K562 (cell line): Measurements from ENCODE around the gene SLC9C2. TPM values are rescaled to one million over a fixed set of nuclear protein-coding genes. Genes with fewer than 3 reads are reported as not detected.

Source experiments
- ATAC-seq: fragments of 200-7000 bp; cut with Tn5 transposase; 3 replicates; pipeline ENCODE4 v1.9.1; 2020; ENCODE audit warnings: moderate library complexity
- BruUV-seq: library from RNA; stranded (reverse); fragments of 400-500 nt; replicated peaks from 2 replicates; lab custom pipeline; 2021; lab: Mats Ljungman, UMichigan
- CTCF ChIA-PET: fragments of 300-600 bp; formaldehyde crosslinking; extraction: SDS; loops from one replicate; lab custom pipeline; 2021; ENCODE audit warnings: low intra/inter-chr PET ratio; lab: Yijun Ruan, JAX
- POLR2A ChIA-PET: fragments of 300-600, 350-650 bp; sonication (Branson Sonifier 250); formaldehyde crosslinking; extraction: SDS; loops from one replicate; lab custom pipeline; 2021; ENCODE audit warnings: antibody characterized with exemption, inconsistent platforms; lab: Yijun Ruan, JAX
- DNase-seq, 4 experiments: peaks; one replicate each; pipeline versions ENCODE4 v3.0.0 to v3.0.0-alpha.2; 2011 to 2018; ENCODE audit warnings: low spot score in 3 of 4, mixed read lengths in 3 of 4; ENCODE audit errors: extremely low read depth in 1 of 4
- FAIRE-seq: peaks from 2 replicates; lab custom pipeline; 2011; peaks lifted over from hg19 to GRCh38; lab: Jason Lieb, UNC
- H2AFZ ChIP-seq: 2 replicates; pipeline ENCODE4 v1.6.0; 2011; ENCODE audit warnings: low read depth, low read length, control low read depth, inconsistent platforms
- H3K27ac ChIP-seq: fragments of 200-600 bp; 3 replicates; pipeline ENCODE4 v1.8.0; 2011; ENCODE audit warnings: low read depth, mild to moderate bottlenecking, control low read depth, inconsistent platforms, low read length, moderate library complexity, mixed read lengths; ENCODE audit errors: extremely low read depth
- H3K27me3 ChIP-seq, 2 experiments: fragments of 300-600 bp in 1 of 2; 2 replicates in 1 of 2; 3 replicates in 1 of 2; pipeline versions ENCODE4 v1.6.0 to v1.8.0; 2011; ENCODE audit warnings: inconsistent platforms in 2 of 2, low read length in 2 of 2, mild to moderate bottlenecking in 1 of 2, mixed read lengths in 1 of 2, moderate library complexity in 1 of 2; ENCODE audit not compliant: control insufficient read depth in 2 of 2, insufficient read depth in 2 of 2
- H3K36me3 ChIP-seq: fragments of 300-600 bp; 3 replicates; pipeline ENCODE4 v1.8.0; 2011; ENCODE audit warnings: mild to moderate bottlenecking, low read length, inconsistent platforms; ENCODE audit not compliant: control insufficient read depth, insufficient read depth
- H3K4me1 ChIP-seq, 2 experiments: fragments of 200-600 bp in 1 of 2; replicated peaks in 1 of 2; 2 replicates in 1 of 2; 3 replicates in 1 of 2; pipeline versions ENCODE4 v1.5.1 to v1.8.0; 2011; ENCODE audit warnings: inconsistent platforms in 2 of 2, low read length in 2 of 2, mild to moderate bottlenecking in 1 of 2, mixed read lengths in 1 of 2, moderate library complexity in 1 of 2; ENCODE audit not compliant: control insufficient read depth in 2 of 2, insufficient read depth in 2 of 2
- H3K4me2 ChIP-seq: 2 replicates; pipeline ENCODE4 v1.6.1; 2011; ENCODE audit warnings: low read length, control low read depth, inconsistent platforms, mixed read lengths; ENCODE audit not compliant: insufficient read depth
- H3K4me3 ChIP-seq: fragments of 200-600 bp; sonication (generic), shearing (Covaris generic); 2 replicates; pipeline ENCODE4 v1.5.1; 2016; ENCODE audit warnings: control low read depth, inconsistent platforms
- H3K79me2 ChIP-seq: fragments of 200-600 bp; 3 replicates; pipeline ENCODE4 v1.8.0; 2011; ENCODE audit warnings: low read length, inconsistent platforms; ENCODE audit not compliant: control insufficient read depth, insufficient read depth
- H3K9ac ChIP-seq, 2 experiments: 2 replicates each; pipeline versions ENCODE4 v1.6.0 to v1.6.1; 2011; ENCODE audit warnings: low read depth in 2 of 2, low read length in 2 of 2, control low read depth in 1 of 2, inconsistent platforms in 1 of 2, mild to moderate bottlenecking in 1 of 2, mixed read lengths in 1 of 2; ENCODE audit not compliant: insufficient read depth in 1 of 2
- H3K9me1 ChIP-seq: one replicate; pipeline ENCODE4 v1.6.0; 2011; ENCODE audit warnings: inconsistent platforms, mild to moderate bottlenecking, low read length, moderate library complexity; ENCODE audit not compliant: control insufficient read depth, insufficient read depth
- H3K9me3 ChIP-seq: replicated peaks from 2 replicates; pipeline ENCODE4 v1.5.1; 2011; ENCODE audit warnings: low read depth, low read length, inconsistent platforms; ENCODE audit not compliant: control insufficient read depth, insufficient read depth
- H4K20me1 ChIP-seq: replicated peaks from 2 replicates; pipeline ENCODE4 v1.6.1; 2011; ENCODE audit warnings: low read length, inconsistent platforms, mixed read lengths; ENCODE audit not compliant: control insufficient read depth, insufficient read depth
- ATF3 ChIP-seq, 2 experiments: fragments of 450-650 bp in 1 of 2; sonication (generic) in 1 of 2; formaldehyde crosslinking in 1 of 2; IDR thresholded peaks in 1 of 2; conservative IDR thresholded peaks in 1 of 2; 2 replicates each; pipeline versions ENCODE4 v1.6.1 to v1.8.1; 2016 to 2023; ENCODE audit warnings: mild to moderate bottlenecking in 2 of 2, moderate library complexity in 2 of 2, inconsistent platforms in 1 of 2, missing genetic modification reagents in 1 of 2
- FOSL1 ChIP-seq: fragments of 200-800 bp; sonication (Bioruptor generic); conservative IDR thresholded peaks from 2 replicates; pipeline ENCODE4 v1.6.1; 2016; ENCODE audit warnings: missing genetic modification characterization, missing compliant biosample characterization
- JUND ChIP-seq, 2 experiments: IDR thresholded peaks; 2 replicates in 1 of 2; 3 replicates in 1 of 2; pipeline ENCODE4 v1.6.1; 2011; ENCODE audit warnings: borderline replicate concordance in 2 of 2, low read depth in 2 of 2, low read length in 2 of 2, improper control_type of control experiment in 1 of 2, missing biosample characterization in 1 of 2, missing genetic modification characterization in 1 of 2, missing genetic modification reagents in 1 of 2
- KDM2B ChIP-seq: fragments of 250-450 bp; sonication (Bioruptor Pico); IDR thresholded peaks from 2 replicates; pipeline ENCODE4 v1.8.0; 2021; ENCODE audit warnings: mild to moderate bottlenecking, moderate library complexity
- L3MBTL2 ChIP-seq: fragments of 450-650 bp; IDR thresholded peaks from 2 replicates; pipeline ENCODE4 v1.6.1; 2016; ENCODE audit warnings: mild to moderate bottlenecking, moderate library complexity
- MECOM ChIP-seq: fragments of 250-450 bp; sonication (Bioruptor Pico); IDR thresholded peaks from 2 replicates; pipeline ENCODE4 v1.8.0; 2022; ENCODE audit warnings: inconsistent platforms
- MNT ChIP-seq, 2 experiments: fragments of 450-650 bp; conservative IDR thresholded peaks; 2 replicates each; pipeline ENCODE4 v1.6.1; 2017; ENCODE audit warnings: mild to moderate bottlenecking in 2 of 2, moderate library complexity in 2 of 2
- MXI1 ChIP-seq: IDR thresholded peaks from 2 replicates; pipeline ENCODE4 v1.6.1; 2011; ENCODE audit warnings: low read depth, mild to moderate bottlenecking, improper control_type of control experiment, low read length
- SMARCE1 ChIP-seq: fragments of 450-650 bp; IDR thresholded peaks from 2 replicates; pipeline ENCODE4 v1.7.1; 2016; ENCODE audit warnings: mild to moderate bottlenecking
- SMC3 ChIP-seq: conservative IDR thresholded peaks from 2 replicates; pipeline ENCODE4 v1.6.1; 2011; ENCODE audit warnings: low read depth, low read length, improper control_type of control experiment; ENCODE audit not compliant: insufficient read depth
- SRF ChIP-seq, 2 experiments: fragments of 250-450, 450-650 bp in 1 of 2; sonication (Bioruptor Pico) in 1 of 2; sonication (generic) in 1 of 2; formaldehyde crosslinking; IDR thresholded peaks; 2 replicates each; pipeline versions ENCODE4 v1.5.0 to v1.5.1; 2020 to 2022; ENCODE audit warnings: mild to moderate bottlenecking in 1 of 2, missing genetic modification reagents in 1 of 2
- SRSF3 ChIP-seq: fragments of 200-400 bp; formaldehyde crosslinking; IDR thresholded peaks from 2 replicates; pipeline ENCODE4 v1.6.1; 2016; ENCODE audit warnings: mild to moderate bottlenecking, low read length, moderate library complexity; ENCODE audit not compliant: insufficient read depth
- TEAD4 ChIP-seq, 2 experiments: sonication (generic) in 1 of 2; formaldehyde crosslinking in 1 of 2; IDR thresholded peaks; 2 replicates each; pipeline versions ENCODE4 v1.6.1 to v1.8.0; 2012 to 2022; ENCODE audit warnings: borderline replicate concordance in 1 of 2, inconsistent platforms in 1 of 2, low read length in 1 of 2, mild to moderate bottlenecking in 1 of 2, missing genetic modification reagents in 1 of 2
- TGIF2 ChIP-seq: sonication (generic); formaldehyde crosslinking; IDR thresholded peaks from 2 replicates; pipeline ENCODE4 v1.8.1; 2022; ENCODE audit warnings: mild to moderate bottlenecking, missing genetic modification reagents, moderate library complexity
- THRA ChIP-seq: fragments of 450-650 bp; IDR thresholded peaks from 2 replicates; pipeline ENCODE4 v1.6.1; 2017; ENCODE audit warnings: mild to moderate bottlenecking, moderate library complexity
- ZFX ChIP-seq: sonication (generic); formaldehyde crosslinking; IDR thresholded peaks from 2 replicates; pipeline ENCODE4 v1.8.0; 2022; ENCODE audit warnings: mild to moderate bottlenecking, missing genetic modification reagents, moderate library complexity
- ZNF140 ChIP-seq: fragments of 250-450 bp; sonication (Bioruptor Pico); IDR thresholded peaks from 2 replicates; pipeline ENCODE4 v1.8.0; 2021; ENCODE audit warnings: moderate library complexity, mild to moderate bottlenecking, inconsistent platforms
- ZNF24 ChIP-seq: fragments of 450-650 bp; IDR thresholded peaks from 2 replicates; pipeline ENCODE4 v1.6.1; 2016
- WGBS: fragments of 100-300 bp; shearing (Covaris generic); methylation state at CpG from one replicate; pipeline ENCODE4 v1.1.6; 2016; ENCODE audit warnings: low coverage, mixed read lengths; ENCODE audit not compliant: insufficient coverage; ENCODE audit errors: missing lambda C conversion rate; 5-methylcytosine and 5-hydroxymethylcytosine counted together
- in situ Hi-C: fragments of 300-500 bp; cut with MboI; formaldehyde crosslinking; loops from 4 replicates; pipeline ENCODE4 v1.15.0; 2018; ENCODE audit warnings: inconsistent platforms, mixed read lengths
- intact Hi-C: fragments of 100-400 bp; cut with micrococcal nuclease; formaldehyde crosslinking; loops from 2 replicates; pipeline ENCODE4 v1.14.2; 2022
- polyA plus RNA-seq, 8 experiments: library from polyadenylated mRNA; depleted of rRNA in 4 of 8; stranded (reverse) in 5 of 8; unstranded in 3 of 8; fragments of >200 nt; fragmentation: Nextera tagmentation in 2 of 8; fragmentation: Illumina TruSeq in 1 of 8; extraction: Ambion mirVana in 2 of 8; extraction: Trizol in 1 of 8; gene quantifications; 2 replicates each; pipeline versions ENCODE4 v1.2.1 to v1.2.3, GENCODE V29; 2011 to 2014; ENCODE audit warnings: inconsistent platforms in 1 of 8, missing spikeins in 1 of 8
- total RNA-seq, 7 experiments: library from RNA; depleted of rRNA in 6 of 7; stranded (reverse); fragments of >200 nt in 6 of 7; fragmentation: Illumina TruSeq in 2 of 7; extraction: Trizol in 2 of 7; gene quantifications; 2 replicates each; pipeline versions ENCODE4 v1.2.1 to v1.2.3, GENCODE V29; 2011 to 2021; ENCODE audit warnings: low replicate concordance in 1 of 7

SLC9C2 gene
- total and polyA plus RNA-seq, 9 of the 15 experiments (the other 6 are each of a cell fraction or from before 2014, with no cell fraction given): 0.11 to 0.22 (median 0.15) TPM; not detected in 5

- DNase-seq: peak in 1 of 4 experiments; percentile 4
- intact Hi-C loops (no loop called here), in situ Hi-C loops (no loop called here)
- Histone ChIP-seq H3K4me3 (no peak overlapping the region), H3K27me3 (no peaks in the 10 kb centered on the region), H3K36me3 (peaks cover 11% of the 10 kb centered on the region), H2AFZ (no peak overlapping the region), H3K27ac (no peak overlapping the region), H3K9me1 (no peaks in the 10 kb centered on the region), H3K9ac (no peak overlapping the region), H3K79me2 (peaks cover 36% of the 10 kb centered on the region), H3K4me2 (peak overlapping the region; percentile 93; the same call in 1 of the 2 replicates), H4K20me1 (peaks cover 5% of the 10 kb centered on the region; the same call in 1 of the 2 replicates), H3K4me1 (peaks cover 11 to 22% of the 10 kb centered on the region in 2 experiments), H3K9me3 (peaks cover 14% of the 10 kb centered on the region)
- BruUV-seq: no TSS peak
- FAIRE-seq: no peak
- ChIA-PET CTCF (no interaction called here), POLR2A (interaction anchor here (1.0 kb wide), 2 partner anchors 45 to 350 kb away, joined by 3 read pairs; partner anchors contain the start of gene DARS2)
- WGBS: 67% methylated on average over 2 of the region's 2 CpGs
- ATAC-seq: no peak
- TF ChIP-seq ZNF140 (CRISPR knock-in tag) (no peak), ZFX (CRISPR knock-in tag) (no peak), SMARCE1 (no peak), KDM2B (no peak), TEAD4 (IDR thresholded peaks at IDR 0.05; ENCODE audit: low read length) (no peak), TEAD4 (CRISPR knock-in tag; IDR thresholded peaks at IDR 0.05; ENCODE audit: borderline replicate concordance) (no peak), FOSL1 (tag) (peak; percentile 76), ATF3 (IDR thresholded peaks at IDR 0.05) (peak; percentile 37; the same call in 1 of the 2 replicates), ATF3 (CRISPR knock-in tag; conservative IDR thresholded peaks at IDR 0.05) (no peak), SRSF3 (no peak), TGIF2 (CRISPR knock-in tag) (no peak), THRA (no peak), SRF (CRISPR knock-in tag; IDR thresholded peaks at IDR 0.05) (no peak), ZNF24 (no peak), SMC3 (no peak), MNT (conservative IDR thresholded peaks at IDR 0.05) (no peak), L3MBTL2 (no peak), MECOM (CRISPR knock-in tag) (no peak), JUND (IDR thresholded peaks at IDR 0.05; ENCODE audit: borderline replicate concordance, low read depth, low read length) (peak; percentile 43; the same call in 1 of the 2 replicates), JUND (tag; IDR thresholded peaks at IDR 0.05; ENCODE audit: borderline replicate concordance, low read depth, low read length) (no peak), MXI1 (no peak)
These were observed 129.3 kb downstream of the SLC9C2 start for GRCh38 chr1:173473599-173474011.
